Panc1 (cell line): ENCODE measurements around the gene GM2A. TPM values are rescaled to one million over a fixed set of nuclear protein-coding genes. Genes with fewer than 3 reads are reported as not detected.

Experiments
- ATAC-seq: fragments of 200-7000 bp; cut with Tn5 transposase; 2 replicates; pipeline ENCODE4 v1.9.1; 2020; ENCODE audit warnings: mild to moderate bottlenecking, moderate library complexity
- BruUV-seq: library from RNA; stranded (reverse); fragments of 400-500 nt; replicated peaks from 2 replicates; lab custom pipeline; 2021; lab: Mats Ljungman, UMichigan
- CTCF ChIA-PET: fragments of 300-600 bp; sonication (Branson Sonifier 250); formaldehyde crosslinking; loops from one replicate; lab custom pipeline; 2022; ENCODE audit warnings: antibody characterized with exemption; lab: Charles Lee
- POLR2A ChIA-PET: fragments of 300-600 bp; sonication (Branson Sonifier 250); formaldehyde crosslinking; loops from one replicate; lab custom pipeline; 2022; ENCODE audit warnings: antibody characterized with exemption; lab: Charles Lee
- DNase-seq: peaks from one replicate; pipeline ENCODE4 v3.0.0-alpha.2; 2010; ENCODE audit warnings: low read depth, low spot score
- H3K27ac ChIP-seq: 2 replicates; pipeline ENCODE4 v1.5.1; 2011; ENCODE audit warnings: mild to moderate bottlenecking, low read length, inconsistent platforms
- H3K27me3 ChIP-seq: fragments of 200-500 bp; sonication (Bioruptor generic); 2 replicates; pipeline ENCODE4 v1.6.0; 2014; ENCODE audit warnings: low read length, inconsistent platforms; ENCODE audit not compliant: control insufficient read depth, insufficient read depth
- H3K36me3 ChIP-seq: fragments of 200-500 bp; sonication (Bioruptor generic); 2 replicates; pipeline ENCODE4 v1.5.1; 2014; ENCODE audit warnings: inconsistent platforms, mild to moderate bottlenecking, low read length, moderate library complexity; ENCODE audit not compliant: control insufficient read depth, insufficient read depth
- H3K4me1 ChIP-seq: 2 replicates; pipeline ENCODE4 v1.5.1; 2011; ENCODE audit warnings: inconsistent platforms, mild to moderate bottlenecking, low read length, moderate library complexity; ENCODE audit not compliant: control insufficient read depth, insufficient read depth
- H3K4me3 ChIP-seq, 2 experiments: 2 replicates each; pipeline ENCODE4 v1.5.1; 2011 to 2012; ENCODE audit warnings: low read depth in 2 of 2, low read length in 2 of 2, mild to moderate bottlenecking in 2 of 2, inconsistent platforms in 1 of 2, moderate library complexity in 1 of 2
- H3K9me3 ChIP-seq: fragments of 200-500 bp; sonication (Bioruptor generic); 2 replicates; pipeline ENCODE4 v1.5.1; 2014; ENCODE audit warnings: low read depth, mild to moderate bottlenecking, inconsistent platforms, low read length, moderate library complexity; ENCODE audit not compliant: control insufficient read depth, insufficient read depth
- POLR2AphosphoS5 ChIP-seq: IDR thresholded peaks from 2 replicates; pipeline ENCODE4 v1.6.1; 2012; ENCODE audit warnings: mild to moderate bottlenecking, low read depth, low read length, moderate library complexity
- REST ChIP-seq, 2 experiments: IDR thresholded peaks; 2 replicates each; pipeline ENCODE4 v1.6.1; 2011 to 2012; ENCODE audit warnings: low read depth in 2 of 2, control low read depth in 1 of 2, low read length in 1 of 2, mild to moderate bottlenecking in 1 of 2, moderate library complexity in 1 of 2; ENCODE audit not compliant: insufficient read depth in 1 of 2
- SIN3A ChIP-seq: IDR thresholded peaks from 2 replicates; pipeline ENCODE4 v1.6.1; 2012; ENCODE audit warnings: low read depth, mild to moderate bottlenecking, low read length, moderate library complexity, borderline replicate concordance; ENCODE audit not compliant: insufficient read depth
- TCF7L2 ChIP-seq: IDR thresholded peaks from 2 replicates; pipeline ENCODE4 v1.6.1; 2011; ENCODE audit warnings: mild to moderate bottlenecking, low read depth, low read length, inconsistent platforms
- in situ Hi-C: cut with HindIII; loops from 2 replicates; pipeline ENCODE4 v1.10.0; 2016; ENCODE audit warnings: low sequenced_read_pairs, low pct_unique_long_range_greater_than_20kb
- intact Hi-C: fragments of 100-400 bp; cut with micrococcal nuclease; formaldehyde crosslinking; loops from one replicate; pipeline ENCODE4 v1.10.0; 2022; ENCODE audit not compliant: unreplicated experiment
- total RNA-seq: library from RNA; stranded (reverse); gene quantifications from one replicate; pipeline ENCODE4 v1.2.1, GENCODE V29; 2021; ENCODE audit not compliant: unreplicated experiment
- TF ChIP-seq, protein P1 (sequence below): fragments of 450-650 bp; IDR thresholded peaks from 2 replicates; pipeline ENCODE4 v1.5.1; 2017; ENCODE audit warnings: mild to moderate bottlenecking

The GM2A gene
- total RNA-seq, 1 experiment from 2014 or later: 40.7 TPM

- in situ Hi-C loops: no loop called here
- Histone ChIP-seq H3K4me3 (no peak overlapping the region), H3K27me3 (peaks cover 8% of the 10 kb centered on the region; the same call in 1 of the 2 replicates), H3K36me3 (no peaks in the 10 kb centered on the region), H3K27ac (no peak overlapping the region), H3K9me3 (no peaks in the 10 kb centered on the region), H3K4me1 (peaks cover 2% of the 10 kb centered on the region; the same call in 1 of the 2 replicates)
- intact Hi-C loops: loop anchor here (10.0 kb wide), 1 partner anchor 172 kb away; no protein-coding TSS in a partner anchor
- no TSS peak for BruUV-seq
- DNase-seq: no peak
- no peak for ATAC-seq
- ChIA-PET POLR2A (no interaction called here), CTCF (no interaction called here)
- TF ChIP-seq POLR2AphosphoS5 (no peak), SIN3A (no peak), TCF7L2 (no peak), REST (IDR thresholded peaks at IDR 0.05; ENCODE audit: insufficient read depth in 1 of 2, low read depth in 2 of 2, low read length in 1 of 2) (no peak)
- TF ChIP-seq, protein P1, sequence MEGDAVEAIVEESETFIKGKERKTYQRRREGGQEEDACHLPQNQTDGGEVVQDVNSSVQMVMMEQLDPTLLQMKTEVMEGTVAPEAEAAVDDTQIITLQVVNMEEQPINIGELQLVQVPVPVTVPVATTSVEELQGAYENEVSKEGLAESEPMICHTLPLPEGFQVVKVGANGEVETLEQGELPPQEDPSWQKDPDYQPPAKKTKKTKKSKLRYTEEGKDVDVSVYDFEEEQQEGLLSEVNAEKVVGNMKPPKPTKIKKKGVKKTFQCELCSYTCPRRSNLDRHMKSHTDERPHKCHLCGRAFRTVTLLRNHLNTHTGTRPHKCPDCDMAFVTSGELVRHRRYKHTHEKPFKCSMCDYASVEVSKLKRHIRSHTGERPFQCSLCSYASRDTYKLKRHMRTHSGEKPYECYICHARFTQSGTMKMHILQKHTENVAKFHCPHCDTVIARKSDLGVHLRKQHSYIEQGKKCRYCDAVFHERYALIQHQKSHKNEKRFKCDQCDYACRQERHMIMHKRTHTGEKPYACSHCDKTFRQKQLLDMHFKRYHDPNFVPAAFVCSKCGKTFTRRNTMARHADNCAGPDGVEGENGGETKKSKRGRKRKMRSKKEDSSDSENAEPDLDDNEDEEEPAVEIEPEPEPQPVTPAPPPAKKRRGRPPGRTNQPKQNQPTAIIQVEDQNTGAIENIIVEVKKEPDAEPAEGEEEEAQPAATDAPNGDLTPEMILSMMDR: no peak
Observed at GRCh38 chr5:151296478-151296830, 43.5 kb downstream of the GM2A start.

GRCh38 chr5:151296974-151297373 lies 44.0 kb downstream of the GM2A start:
- Histone ChIP-seq H3K27me3 (peaks cover 9% of the 10 kb centered on the region), H3K4me3 (no peak overlapping the region), H3K27ac (no peak overlapping the region), H3K9me3 (no peaks in the 10 kb centered on the region), H3K36me3 (no peaks in the 10 kb centered on the region), H3K4me1 (peaks cover 2% of the 10 kb centered on the region; the same call in 1 of the 2 replicates)
- no peak for ATAC-seq
- intact Hi-C loops: loop anchor here (10.0 kb wide), 1 partner anchor 172 kb away; no protein-coding TSS in a partner anchor
- in situ Hi-C loops: no loop called here
- TF ChIP-seq, protein P1: no peak
- TF ChIP-seq REST (IDR thresholded peaks at IDR 0.05; ENCODE audit: insufficient read depth in 1 of 2, low read depth in 2 of 2, low read length in 1 of 2) (no peak), TCF7L2 (no peak), POLR2AphosphoS5 (no peak), SIN3A (no peak)
- CTCF ChIA-PET: no interaction called here
- POLR2A ChIA-PET: no interaction called here
- no peak for DNase-seq
- no TSS peak for BruUV-seq
